Endodermal cell (in vitro differentiated cells): Measurements from ENCODE around the gene PTX4. TPM values are rescaled to one million over a fixed set of nuclear protein-coding genes. Genes with fewer than 3 reads are reported as not detected.

Experiments used
- DNase-seq: peaks from one replicate; pipeline ENCODE4 v3.0.0-alpha.2; 2017
- H3K27ac ChIP-seq: 2 replicates; pipeline ENCODE4 v1.5.1; 2013; ENCODE audit warnings: mild to moderate bottlenecking, low read depth, low read length, moderate library complexity
- H3K27me3 ChIP-seq: 2 replicates; pipeline ENCODE4 v1.6.1; 2013; ENCODE audit warnings: mild to moderate bottlenecking, low read length, moderate library complexity; ENCODE audit not compliant: insufficient read depth, control insufficient read depth, poor library complexity, severe bottlenecking
- H3K36me3 ChIP-seq: 2 replicates; pipeline ENCODE4 v1.7.0; 2013; ENCODE audit warnings: mild to moderate bottlenecking, low read length, moderate library complexity; ENCODE audit not compliant: control insufficient read depth, insufficient read depth
- H3K4me1 ChIP-seq: one replicate; pipeline ENCODE4 v1.7.0; 2013; ENCODE audit warnings: low read length; ENCODE audit not compliant: control insufficient read depth, insufficient read depth
- H3K4me3 ChIP-seq: 2 replicates; pipeline ENCODE4 v1.5.1; 2013; ENCODE audit warnings: mild to moderate bottlenecking, low read length, moderate library complexity
- H3K9ac ChIP-seq: 2 replicates; pipeline ENCODE4 v1.6.1; 2013; ENCODE audit warnings: mild to moderate bottlenecking, low read length, moderate library complexity; ENCODE audit not compliant: poor library complexity, severe bottlenecking; ENCODE audit errors: extremely low read depth
- H3K9me3 ChIP-seq: 2 replicates; pipeline ENCODE4 v1.6.1; 2013; ENCODE audit warnings: mild to moderate bottlenecking, low read length, moderate library complexity; ENCODE audit not compliant: control insufficient read depth
- H3K27ac Mint-ChIP-seq: 2 replicates; pipeline ENCODE4 v1.8.0; 2020; ENCODE audit warnings: mixed read lengths
- H3K27me3 Mint-ChIP-seq: 2 replicates; pipeline ENCODE4 v1.8.0; 2021; ENCODE audit warnings: mild to moderate bottlenecking, mixed read lengths; ENCODE audit not compliant: insufficient read depth
- H3K36me3 Mint-ChIP-seq: 2 replicates; pipeline ENCODE4 v1.8.0; 2020; ENCODE audit warnings: low read depth, mixed read lengths
- H3K4me1 Mint-ChIP-seq: 2 replicates; pipeline ENCODE4 v1.8.0; 2020; ENCODE audit warnings: mixed read lengths
- H3K4me3 Mint-ChIP-seq: 2 replicates; pipeline ENCODE4 v1.8.0; 2020; ENCODE audit warnings: mild to moderate bottlenecking, moderate library complexity, mixed read lengths
- H3K9me3 Mint-ChIP-seq: 2 replicates; pipeline ENCODE4 v1.8.0; 2020; ENCODE audit warnings: mild to moderate bottlenecking, mixed read lengths
- CTCF ChIP-seq: fragments of 200-600 bp; sonication (generic); conservative IDR thresholded peaks from 2 replicates; pipeline ENCODE4 v1.5.0; 2021; ENCODE audit warnings: antibody characterized with exemption, mild to moderate bottlenecking
- WGBS, 2 experiments: methylation state at CpG; one replicate each; pipeline versions ENCODE4 v1.1.5 to v1.1.7; 2013; ENCODE audit warnings: missing lambda C conversion rate in 2 of 2, mixed read lengths in 1 of 2; ENCODE audit not compliant: insufficient coverage in 1 of 2, insufficient read length in 1 of 2; 5-methylcytosine and 5-hydroxymethylcytosine counted together
- total RNA-seq, 2 donors: library from RNA; stranded (reverse); fragmentation: NEBNext Ultra II Directional in 1 of 2; extraction: Animal tissue kit (Norgen Biotek cat#: 25700) in 1 of 2; gene quantifications; 2 replicates in 1 of 2; 3 replicates in 1 of 2; pipeline ENCODE4 v1.2.1, GENCODE V29; 2021

The PTX4 gene
- total RNA-seq, 2 donors from 2014 or later = not detected

- Mint-ChIP-seq H3K36me3 (no peaks in the 10 kb centered on the region), H3K27me3 (no peaks in the 10 kb centered on the region), H3K4me3 (no peak overlapping the region), H3K4me1 (no peaks in the 10 kb centered on the region), H3K9me3 (no peaks in the 10 kb centered on the region), H3K27ac (no peak overlapping the region)
- no peaks in the 10 kb centered on the region for H3K27me3 ChIP-seq
- no peak for TF ChIP-seq CTCF
- WGBS, 2 experiments = 96% methylated on average over 14 of the region's 14 CpGs
- no peak overlapping the region for H3K9ac ChIP-seq
- no peaks in the 10 kb centered on the region for H3K36me3 ChIP-seq
- H3K9me3 ChIP-seq = no peaks in the 10 kb centered on the region
- DNase-seq = no peak
- H3K4me3 ChIP-seq = no peak overlapping the region
- no peak overlapping the region for H3K27ac ChIP-seq
- no peaks in the 10 kb centered on the region for H3K4me1 ChIP-seq
Measured at GRCh38 chr16:1531638-1531910, 42.8 kb upstream of the PTX4 start.

- H3K4me1 Mint-ChIP-seq = no peaks in the 10 kb centered on the region
- H3K9me3 ChIP-seq = no peaks in the 10 kb centered on the region
- WGBS, 2 experiments = 94 to 97% methylated on average over 30 to 35 of the region's 35 CpGs
- no peak overlapping the region for H3K4me3 ChIP-seq
- no peak overlapping the region for H3K27ac ChIP-seq
- no peak overlapping the region for H3K9ac ChIP-seq
- no peaks in the 10 kb centered on the region for H3K36me3 ChIP-seq
- no peaks in the 10 kb centered on the region for H3K27me3 ChIP-seq
- no peaks in the 10 kb centered on the region for H3K4me1 ChIP-seq
- DNase-seq = no peak
- H3K4me3 Mint-ChIP-seq = no peak overlapping the region
- no peak overlapping the region for H3K27ac Mint-ChIP-seq
- TF ChIP-seq CTCF = no peak
- H3K27me3 Mint-ChIP-seq = no peaks in the 10 kb centered on the region
- H3K9me3 Mint-ChIP-seq = no peaks in the 10 kb centered on the region
- no peaks in the 10 kb centered on the region for H3K36me3 Mint-ChIP-seq
Measured at GRCh38 chr16:1530883-1531637, 42.3 kb upstream of the PTX4 start.

GRCh38 chr16:1530349-1530882 is 41.7 kb upstream of the PTX4 start:
- DNase-seq = no peak
- H3K4me1 Mint-ChIP-seq = no peaks in the 10 kb centered on the region
- H3K4me3 Mint-ChIP-seq = no peak overlapping the region
- no peak overlapping the region for H3K27ac ChIP-seq
- WGBS, 2 experiments = 94 to 97% methylated on average over 18 to 27 of the region's 27 CpGs
- H3K9me3 ChIP-seq = no peaks in the 10 kb centered on the region
- H3K27me3 ChIP-seq = no peaks in the 10 kb centered on the region
- no peaks in the 10 kb centered on the region for H3K27me3 Mint-ChIP-seq
- H3K4me1 ChIP-seq = no peaks in the 10 kb centered on the region
- H3K36me3 Mint-ChIP-seq = no peaks in the 10 kb centered on the region
- H3K4me3 ChIP-seq = no peak overlapping the region
- no peaks in the 10 kb centered on the region for H3K36me3 ChIP-seq
- TF ChIP-seq CTCF = no peak
- no peaks in the 10 kb centered on the region for H3K9me3 Mint-ChIP-seq
- H3K27ac Mint-ChIP-seq = peak overlapping the region; percentile 37
- H3K9ac ChIP-seq = no peak overlapping the region
